Thoracic aorta (tissue), 2 donors: ENCODE data around the gene RXFP3. TPM values are rescaled to one million over a fixed set of nuclear protein-coding genes. Genes with fewer than 3 reads are reported as not detected.

Source experiments
- ATAC-seq: fragments of 150-250 bp; one replicate; pipeline ENCODE4 v1.8.0; 2017; ENCODE audit warnings: low read depth; ENCODE audit not compliant: insufficient number of reproducible peaks, low FRiP score
- DNase-seq: peaks from one replicate; pipeline ENCODE4 v3.0.0-alpha.2; 2020; ENCODE audit warnings: low spot score
- H3K27ac ChIP-seq, 2 donors: fragments of 200-600 bp; sonication (generic); 1 replicate in 1 of 2; 2 replicates in 1 of 2; pipeline ENCODE4 v1.5.1; 2016; ENCODE audit warnings: mild to moderate bottlenecking in 2 of 2, moderate library complexity in 2 of 2
- H3K27me3 ChIP-seq: fragments of 200-600 bp; sonication (generic); replicated peaks from 2 replicates; pipeline ENCODE4 v1.6.0; 2016; ENCODE audit warnings: mild to moderate bottlenecking; ENCODE audit not compliant: insufficient read depth
- H3K36me3 ChIP-seq: fragments of 200-600 bp; sonication (generic); one replicate; pipeline ENCODE4 v1.5.1; 2016
- H3K4me1 ChIP-seq, 2 donors: fragments of 200-600 bp; sonication (generic); 1 replicate in 1 of 2; 2 replicates in 1 of 2; pipeline versions ENCODE4 v1.5.1 to v1.6.0; 2016; ENCODE audit warnings: low read depth in 2 of 2, mild to moderate bottlenecking in 1 of 2; ENCODE audit not compliant: control insufficient read depth in 1 of 2
- H3K4me3 ChIP-seq: fragments of 200-600 bp; sonication (generic); 2 replicates; pipeline ENCODE4 v1.5.1; 2016; ENCODE audit warnings: mild to moderate bottlenecking
- H3K9me3 ChIP-seq: fragments of 200-600 bp; sonication (generic); 2 replicates; pipeline ENCODE4 v1.5.1; 2016
- total RNA-seq, 2 donors: library from RNA; depleted of rRNA; stranded (reverse); fragments of >200 nt; gene quantifications; one replicate each; pipeline versions ENCODE4 v1.1.0 to v1.2.3, GENCODE V29; 2016
- TF ChIP-seq, protein P1 (sequence below): fragments of 200-600 bp; sonication (generic); IDR thresholded peaks from one replicate; pipeline ENCODE4 v1.5.1; 2019; ENCODE audit warnings: antibody characterized with exemption

The RXFP3 gene
- total RNA-seq, 2 donors from 2014 or later: not detected

DNA sequence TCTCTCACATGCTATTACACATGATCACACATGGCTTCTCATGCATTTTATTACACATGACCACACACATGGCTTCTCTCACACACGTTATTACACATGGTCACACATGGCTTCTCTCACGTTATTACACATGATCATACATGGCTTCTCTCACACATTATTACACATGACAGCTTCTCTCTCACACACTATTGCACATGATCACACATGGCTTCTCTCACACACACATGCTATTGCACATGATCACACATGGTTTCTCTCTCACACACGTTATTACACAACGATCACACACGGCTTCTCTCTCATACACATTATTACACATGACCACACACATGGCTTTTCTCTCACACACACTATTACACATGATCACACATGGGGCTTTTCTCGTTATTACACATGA lies 49.3 kb downstream of the RXFP3 start:
- H3K9me3 ChIP-seq: no peaks in the 10 kb centered on the region
- H3K36me3 ChIP-seq: peaks cover 15% of the 10 kb centered on the region
- TF ChIP-seq, protein P1, sequence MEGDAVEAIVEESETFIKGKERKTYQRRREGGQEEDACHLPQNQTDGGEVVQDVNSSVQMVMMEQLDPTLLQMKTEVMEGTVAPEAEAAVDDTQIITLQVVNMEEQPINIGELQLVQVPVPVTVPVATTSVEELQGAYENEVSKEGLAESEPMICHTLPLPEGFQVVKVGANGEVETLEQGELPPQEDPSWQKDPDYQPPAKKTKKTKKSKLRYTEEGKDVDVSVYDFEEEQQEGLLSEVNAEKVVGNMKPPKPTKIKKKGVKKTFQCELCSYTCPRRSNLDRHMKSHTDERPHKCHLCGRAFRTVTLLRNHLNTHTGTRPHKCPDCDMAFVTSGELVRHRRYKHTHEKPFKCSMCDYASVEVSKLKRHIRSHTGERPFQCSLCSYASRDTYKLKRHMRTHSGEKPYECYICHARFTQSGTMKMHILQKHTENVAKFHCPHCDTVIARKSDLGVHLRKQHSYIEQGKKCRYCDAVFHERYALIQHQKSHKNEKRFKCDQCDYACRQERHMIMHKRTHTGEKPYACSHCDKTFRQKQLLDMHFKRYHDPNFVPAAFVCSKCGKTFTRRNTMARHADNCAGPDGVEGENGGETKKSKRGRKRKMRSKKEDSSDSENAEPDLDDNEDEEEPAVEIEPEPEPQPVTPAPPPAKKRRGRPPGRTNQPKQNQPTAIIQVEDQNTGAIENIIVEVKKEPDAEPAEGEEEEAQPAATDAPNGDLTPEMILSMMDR: no peak
- H3K4me1 ChIP-seq: no peaks in the 10 kb centered on the region
- H3K4me3 ChIP-seq: no peak overlapping the region
- H3K27me3 ChIP-seq: no peaks in the 10 kb centered on the region
- ATAC-seq (no peak), DNase-seq (no peak)
- no peak overlapping the region for H3K27ac ChIP-seq

Other genes starting within 250 kb of the RXFP3 start
- 1 to 10 TPM; 7.3 to 8.0 TPM for gene ADAMTS12, start 44.4 kb upstream of the RXFP3 start, total RNA-seq
- gene SLC45A2, start 48.3 kb downstream of the RXFP3 start, total RNA-seq: not detected
- 1 to 10 TPM; 7.3 to 8.4 TPM for gene AMACR, start 71.7 kb downstream of the RXFP3 start, total RNA-seq
- gene C1QTNF3, start 106.8 kb downstream of the RXFP3 start, total RNA-seq: 10 to 100 TPM in 1 of 2 donors, 1 to 10 TPM in 1; 4.3 to 11.6 TPM